Neutrophil (primary cell): Measurements from ENCODE around the gene PSMG4.

Source experiments
- H3K27ac ChIP-seq: fragments of 200-600 bp; sonication (generic); 2 replicates; pipeline ENCODE4 v1.5.1; 2016; ENCODE audit warnings: mild to moderate bottlenecking, moderate library complexity
- H3K27me3 ChIP-seq: fragments of 200-600 bp; sonication (generic); 2 replicates; pipeline ENCODE4 v1.6.0; 2016; ENCODE audit warnings: mild to moderate bottlenecking
- H3K36me3 ChIP-seq: fragments of 200-600 bp; sonication (generic); 2 replicates; pipeline ENCODE4 v1.5.1; 2017
- H3K4me1 ChIP-seq, 2 experiments: fragments of 200-600 bp in 1 of 2; sonication (generic) in 1 of 2; 1 replicate in 1 of 2; 2 replicates in 1 of 2; pipeline versions ENCODE4 v1.5.1 to v1.6.1; 2013 to 2016; ENCODE audit warnings: low read depth in 1 of 2, low read length in 1 of 2, mild to moderate bottlenecking in 1 of 2, moderate library complexity in 1 of 2; ENCODE audit not compliant: control insufficient read depth in 1 of 2, insufficient read depth in 1 of 2
- H3K4me3 ChIP-seq, 2 experiments: fragments of 200-600 bp in 1 of 2; sonication (generic) in 1 of 2; 1 replicate in 1 of 2; 2 replicates in 1 of 2; pipeline ENCODE4 v1.5.1; 2013 to 2016; ENCODE audit warnings: low read depth in 1 of 2, low read length in 1 of 2, mild to moderate bottlenecking in 1 of 2, moderate library complexity in 1 of 2
- H3K9me3 ChIP-seq: fragments of 200-600 bp; sonication (generic); 2 replicates; pipeline ENCODE4 v1.5.1; 2016
- TF ChIP-seq, protein P1 (sequence below): fragments of 200-600 bp; sonication (generic); IDR thresholded peaks from 2 replicates; pipeline ENCODE4 v1.5.1; 2016; ENCODE audit warnings: antibody characterized with exemption

Gene PSMG4

DNA sequence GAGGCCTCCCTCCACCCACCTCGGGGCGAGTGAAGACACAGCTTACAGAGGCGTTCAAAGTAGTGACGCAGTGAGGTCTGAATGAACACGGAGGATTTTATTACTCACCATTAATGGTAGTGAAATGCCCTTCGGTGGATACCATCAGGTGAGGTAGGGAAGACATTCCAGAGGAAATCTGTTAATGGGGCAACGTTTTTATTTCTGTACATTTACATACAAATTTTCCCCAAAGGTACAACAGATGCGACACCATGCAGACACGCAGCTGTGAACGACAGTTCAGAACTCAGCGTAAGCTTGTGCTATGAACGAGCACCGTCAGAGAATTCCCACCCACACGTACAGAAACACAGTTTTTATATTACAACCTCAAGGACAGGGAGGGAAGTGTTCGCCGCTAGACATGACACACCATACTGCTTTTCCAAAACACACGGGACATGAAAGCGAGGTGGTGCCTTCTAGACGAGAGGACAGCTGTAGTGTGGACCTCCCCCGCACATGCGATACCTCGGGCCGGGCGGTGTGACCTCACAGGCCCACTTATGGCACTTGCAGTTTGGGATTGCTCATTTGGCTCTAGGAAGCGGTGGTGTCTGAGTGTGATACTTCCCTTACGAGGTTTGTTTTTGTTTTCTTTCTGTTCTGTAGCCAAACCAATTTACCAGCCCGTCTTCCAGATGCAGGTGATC is 10.7 kb downstream of the PSMG4 start:
- TF ChIP-seq, protein P1, sequence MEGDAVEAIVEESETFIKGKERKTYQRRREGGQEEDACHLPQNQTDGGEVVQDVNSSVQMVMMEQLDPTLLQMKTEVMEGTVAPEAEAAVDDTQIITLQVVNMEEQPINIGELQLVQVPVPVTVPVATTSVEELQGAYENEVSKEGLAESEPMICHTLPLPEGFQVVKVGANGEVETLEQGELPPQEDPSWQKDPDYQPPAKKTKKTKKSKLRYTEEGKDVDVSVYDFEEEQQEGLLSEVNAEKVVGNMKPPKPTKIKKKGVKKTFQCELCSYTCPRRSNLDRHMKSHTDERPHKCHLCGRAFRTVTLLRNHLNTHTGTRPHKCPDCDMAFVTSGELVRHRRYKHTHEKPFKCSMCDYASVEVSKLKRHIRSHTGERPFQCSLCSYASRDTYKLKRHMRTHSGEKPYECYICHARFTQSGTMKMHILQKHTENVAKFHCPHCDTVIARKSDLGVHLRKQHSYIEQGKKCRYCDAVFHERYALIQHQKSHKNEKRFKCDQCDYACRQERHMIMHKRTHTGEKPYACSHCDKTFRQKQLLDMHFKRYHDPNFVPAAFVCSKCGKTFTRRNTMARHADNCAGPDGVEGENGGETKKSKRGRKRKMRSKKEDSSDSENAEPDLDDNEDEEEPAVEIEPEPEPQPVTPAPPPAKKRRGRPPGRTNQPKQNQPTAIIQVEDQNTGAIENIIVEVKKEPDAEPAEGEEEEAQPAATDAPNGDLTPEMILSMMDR, result no peak
- H3K27ac ChIP-seq, result no peak overlapping the region
- H3K4me1 ChIP-seq, result peaks cover 4 to 11% of the 10 kb centered on the region in 2 experiments
- H3K4me3 ChIP-seq, result no peak overlapping the region
- H3K9me3 ChIP-seq, result no peaks in the 10 kb centered on the region
- no peaks in the 10 kb centered on the region for H3K27me3 ChIP-seq
- peaks cover 3% of the 10 kb centered on the region for H3K36me3 ChIP-seq

DNA sequence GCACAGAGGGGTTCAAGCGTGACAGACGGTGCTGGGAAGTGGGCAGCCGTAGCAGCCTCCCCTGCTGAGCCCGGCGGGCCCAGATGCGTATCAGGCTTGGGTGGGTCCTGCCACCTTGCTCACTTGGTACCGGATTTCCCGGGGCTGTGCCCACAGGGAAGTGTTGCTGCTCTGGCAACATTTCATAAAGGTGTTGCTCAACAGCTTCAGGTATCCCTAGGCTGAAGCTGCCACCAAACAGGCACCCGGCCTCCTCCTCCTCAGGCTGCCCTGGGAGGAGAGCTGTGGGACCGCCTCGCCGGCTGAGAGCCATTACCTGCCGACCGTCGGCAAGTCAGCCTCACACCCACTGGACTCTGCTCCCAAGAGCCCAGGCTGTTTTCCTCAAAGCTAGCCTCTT is 11.5 kb downstream of the PSMG4 start:
- Histone ChIP-seq H3K27ac (no peak overlapping the region), H3K36me3 (no peaks in the 10 kb centered on the region), H3K27me3 (no peaks in the 10 kb centered on the region), H3K9me3 (no peaks in the 10 kb centered on the region), H3K4me1 (peaks cover 4 to 11% of the 10 kb centered on the region in 2 experiments), H3K4me3 (no peak overlapping the region)
- TF ChIP-seq, protein P1, result no peak

DNA sequence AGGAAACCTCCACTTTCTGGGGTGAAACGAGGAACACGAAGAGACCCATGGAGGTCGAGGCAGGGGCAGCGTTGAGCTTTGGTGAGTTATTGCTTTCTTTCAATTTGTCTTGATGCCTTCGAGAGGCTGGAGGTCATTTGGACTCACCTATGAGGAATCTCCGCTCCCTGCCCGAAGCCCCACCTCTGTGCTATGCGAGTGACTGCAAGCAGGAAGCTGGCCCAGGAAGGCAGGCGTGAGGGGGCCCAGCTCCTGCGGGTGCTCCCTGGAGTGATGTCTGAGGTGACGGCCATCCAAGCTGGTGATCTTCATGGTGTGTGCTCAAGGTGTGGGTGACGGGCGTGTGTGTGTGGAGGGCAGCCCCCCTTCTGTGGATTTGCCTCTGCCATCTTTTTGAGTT is 13.0 kb downstream of the PSMG4 start:
- Histone ChIP-seq H3K4me3 (no peak overlapping the region), H3K9me3 (no peaks in the 10 kb centered on the region), H3K4me1 (peaks cover 4 to 11% of the 10 kb centered on the region in 2 experiments), H3K36me3 (no peaks in the 10 kb centered on the region), H3K27me3 (no peaks in the 10 kb centered on the region), H3K27ac (no peak overlapping the region)
- TF ChIP-seq, protein P1, result no peak

DNA sequence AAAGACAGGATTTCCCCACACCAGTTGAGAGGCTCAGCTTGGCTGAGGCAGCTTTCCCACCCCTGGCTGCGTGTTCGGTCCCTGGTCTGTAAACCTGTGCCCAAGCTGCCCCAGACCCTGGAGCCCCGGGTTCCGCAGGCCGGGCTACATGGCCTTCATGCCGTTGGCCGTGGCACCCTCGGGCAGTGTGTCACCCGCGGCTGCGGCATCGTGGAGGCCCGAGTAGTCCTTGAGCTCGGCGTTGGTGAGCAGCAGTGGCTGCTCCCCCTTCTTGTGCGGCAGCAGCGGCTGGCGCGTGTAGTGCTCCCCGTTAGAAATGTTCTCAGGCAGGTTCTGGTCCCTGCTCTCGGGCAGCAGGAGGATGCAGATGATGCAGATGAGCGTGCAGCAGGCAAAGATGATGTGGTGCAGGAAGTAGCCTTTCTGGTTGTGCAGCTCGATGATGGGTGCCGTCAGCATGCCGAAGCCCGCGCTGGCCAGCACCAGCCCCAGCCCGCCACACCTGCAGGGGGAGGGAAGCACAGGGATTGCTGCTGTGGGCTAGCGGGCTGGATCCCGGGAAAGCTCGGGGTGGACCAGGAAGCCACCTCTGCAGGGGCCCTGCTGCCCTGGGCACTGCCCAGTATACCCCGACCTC is 14.3 kb downstream of the PSMG4 start:
- no peaks in the 10 kb centered on the region for H3K9me3 ChIP-seq
- TF ChIP-seq, protein P1, result no peak
- H3K36me3 ChIP-seq, result no peaks in the 10 kb centered on the region

DNA sequence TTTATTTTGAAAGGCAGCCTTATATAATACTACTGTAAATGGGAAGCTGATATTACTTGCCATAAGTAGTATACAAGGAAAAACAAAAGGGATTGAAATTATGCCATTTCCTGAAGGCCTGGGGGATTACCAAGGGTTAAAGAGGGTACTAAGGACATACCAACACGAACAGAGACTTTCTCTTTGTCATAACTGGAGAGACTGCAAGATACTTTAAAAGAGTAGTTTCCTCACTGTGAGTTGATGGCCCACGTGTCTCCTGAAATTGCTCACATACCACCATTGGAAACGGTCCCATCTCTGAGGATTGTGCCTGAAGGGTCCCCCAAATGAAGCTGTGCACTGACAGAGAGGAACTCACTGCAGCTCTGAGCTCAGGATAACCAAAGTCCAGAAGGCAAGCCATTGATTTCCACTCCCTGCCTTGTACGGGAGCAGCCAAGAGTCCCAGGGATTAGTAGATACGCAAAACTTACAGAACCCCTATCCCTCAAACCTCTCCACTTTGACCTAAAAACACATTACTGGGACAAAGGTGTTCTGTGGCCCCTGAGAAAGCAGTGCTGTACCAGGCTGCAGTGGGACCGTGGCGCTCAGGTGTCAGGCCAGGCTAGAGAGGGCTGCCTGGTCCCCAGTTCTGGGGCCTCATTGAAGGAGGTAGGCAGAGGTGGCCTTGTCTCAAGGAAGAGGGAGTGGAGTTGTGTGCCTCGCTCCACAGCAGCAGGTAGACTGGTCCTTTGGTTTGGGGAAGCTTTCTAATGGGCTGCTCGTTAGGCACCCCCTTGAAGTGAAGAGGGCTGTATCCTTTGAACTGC is 15.2 kb downstream of the PSMG4 start:
- no peaks in the 10 kb centered on the region for H3K36me3 ChIP-seq
- no peaks in the 10 kb centered on the region for H3K27me3 ChIP-seq
- TF ChIP-seq, protein P1, result no peak

More for the DNA sequence above, 14.3 kb downstream of the PSMG4 start:
- Histone ChIP-seq H3K4me3 (no peak overlapping the region), H3K27me3 (no peaks in the 10 kb centered on the region), H3K27ac (no peak overlapping the region), H3K4me1 (peaks cover 4 to 11% of the 10 kb centered on the region in 2 experiments)

More for the DNA sequence above, 15.2 kb downstream of the PSMG4 start:
- Histone ChIP-seq H3K4me1 (peaks cover 4 to 11% of the 10 kb centered on the region in 2 experiments), H3K4me3 (no peak overlapping the region), H3K9me3 (no peaks in the 10 kb centered on the region), H3K27ac (no peak overlapping the region)
